ENCODE results near the gene LRFN4. TPM values are rescaled to one million over a fixed set of nuclear protein-coding genes. Genes with fewer than 3 reads are reported as not detected.

LRFN4 gene
- total RNA-seq, 1 donor from 2014 or later = 51.9 TPM

DNA sequence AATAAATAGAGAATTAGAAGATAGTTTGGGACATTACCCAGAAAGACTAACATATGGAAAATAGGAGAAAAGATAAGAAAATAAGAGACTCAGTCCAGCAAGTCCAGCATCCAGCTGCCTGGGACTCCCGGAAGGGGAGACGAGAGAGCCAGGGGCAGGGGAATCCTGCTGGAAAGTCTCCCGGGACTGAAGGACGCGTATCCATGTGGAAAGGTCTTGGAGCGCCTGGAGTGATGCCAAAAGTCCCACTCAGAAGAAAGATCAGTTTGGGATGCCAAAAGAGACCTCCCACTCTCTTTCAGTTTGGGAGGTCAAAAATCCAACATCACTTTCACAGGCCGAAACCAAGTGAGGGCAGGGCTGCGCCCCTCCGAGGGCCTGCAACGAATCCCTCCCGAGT lies 30.7 kb downstream of the LRFN4 start:
- Mint-ChIP-seq H3K27ac (no peak overlapping the region), H3K4me1 (peaks cover 8% of the 10 kb centered on the region), H3K4me3 (no peak overlapping the region)

GRCh38 chr11:66888282-66888681 lies 31.4 kb downstream of the LRFN4 start:
- H3K27me3 Mint-ChIP-seq = peaks cover 1% of the 10 kb centered on the region
- H3K4me3 Mint-ChIP-seq = no peak overlapping the region
- DNase-seq = no peak
- H3K36me3 Mint-ChIP-seq (ENCODE audit: low read depth) = no peaks in the 10 kb centered on the region
- peaks cover 10% of the 10 kb centered on the region for H3K4me1 Mint-ChIP-seq
- no peaks in the 10 kb centered on the region for H3K9me3 Mint-ChIP-seq
- H3K27ac Mint-ChIP-seq = no peak overlapping the region
- intact Hi-C loops (cut with micrococcal nuclease) = loop anchor here (10.0 kb wide), 1 partner anchor 87 kb away; the partner anchor contains the start of gene C11orf86

More for the DNA sequence above, 30.7 kb downstream of the LRFN4 start:
- Mint-ChIP-seq H3K27me3 (no peaks in the 10 kb centered on the region), H3K36me3 (ENCODE audit: low read depth) (no peaks in the 10 kb centered on the region), H3K9me3 (no peaks in the 10 kb centered on the region)
- no peak for DNase-seq
- intact Hi-C loops (cut with micrococcal nuclease) = loop anchor here (10.0 kb wide), 1 partner anchor 87 kb away; the partner anchor contains the start of gene C11orf86

- H3K36me3 Mint-ChIP-seq (ENCODE audit: low read depth) = no peaks in the 10 kb centered on the region
- H3K4me1 Mint-ChIP-seq = peaks cover 10% of the 10 kb centered on the region
- no peaks in the 10 kb centered on the region for H3K9me3 Mint-ChIP-seq
- H3K27me3 Mint-ChIP-seq = peaks cover 8% of the 10 kb centered on the region
- H3K27ac Mint-ChIP-seq = no peak overlapping the region
- intact Hi-C loops (cut with micrococcal nuclease) = loop anchor here (10.0 kb wide), 1 partner anchor 85 kb away; the partner anchor contains the start of gene C11orf86
- H3K4me3 Mint-ChIP-seq = no peak overlapping the region
- no peak for DNase-seq
These were observed 33.1 kb downstream of the LRFN4 start for GRCh38 chr11:66889960-66890359.

DNA sequence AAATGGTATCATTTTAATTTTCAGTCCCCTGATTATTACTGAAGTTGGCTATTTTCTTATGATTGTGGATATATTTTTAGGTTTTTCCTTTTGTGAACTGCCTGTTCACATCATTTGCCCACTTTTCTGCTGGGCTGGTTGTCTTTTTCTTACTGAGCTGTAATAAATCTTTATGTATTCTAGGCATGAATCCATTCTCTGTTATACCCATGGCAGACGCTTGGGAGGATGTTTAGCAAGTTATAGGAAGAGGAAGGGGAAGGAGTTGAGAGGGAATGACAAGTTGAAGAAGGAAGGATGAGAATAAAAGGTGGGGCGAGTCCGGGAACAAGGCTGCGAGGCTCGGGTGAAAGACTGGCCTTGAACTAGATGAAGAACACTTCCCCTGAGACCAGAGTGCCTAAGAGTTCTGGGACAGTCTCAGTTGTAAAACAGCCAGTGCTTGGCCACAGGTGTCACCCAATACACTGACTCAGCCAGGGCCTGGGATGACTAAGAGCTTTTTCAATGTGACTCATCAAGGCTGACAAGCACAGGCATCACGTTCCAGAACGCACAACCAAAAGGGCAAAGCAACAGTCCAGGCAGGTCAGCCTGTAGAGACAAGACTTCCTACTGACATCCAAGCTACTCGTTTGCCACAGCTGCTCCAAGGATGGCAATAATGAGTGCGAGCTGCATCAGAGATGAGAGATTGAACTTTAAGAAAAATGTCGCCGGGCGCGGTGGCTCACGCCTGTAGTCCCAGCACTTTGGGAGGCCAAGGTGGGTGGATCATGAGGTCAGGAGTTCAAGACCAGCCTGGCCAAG lies 35.2 kb downstream of the LRFN4 start:
- intact Hi-C loops (cut with micrococcal nuclease) = no loop called here
- peak overlapping the region; percentile 1 for H3K27ac Mint-ChIP-seq
- peaks cover 10% of the 10 kb centered on the region for H3K4me1 Mint-ChIP-seq
- no peaks in the 10 kb centered on the region for H3K36me3 Mint-ChIP-seq (ENCODE audit: low read depth)
- H3K27me3 Mint-ChIP-seq = peaks cover 17% of the 10 kb centered on the region
- H3K4me3 Mint-ChIP-seq = no peak overlapping the region
- peak; percentile 74 for DNase-seq
- no peaks in the 10 kb centered on the region for H3K9me3 Mint-ChIP-seq

GRCh38 chr11:66892911-66893310 lies 36.0 kb downstream of the LRFN4 start:
- H3K27me3 Mint-ChIP-seq = peaks cover 17% of the 10 kb centered on the region
- no peak overlapping the region for H3K4me3 Mint-ChIP-seq
- intact Hi-C loops (cut with micrococcal nuclease) = no loop called here
- no peak for DNase-seq
- H3K4me1 Mint-ChIP-seq = peaks cover 10% of the 10 kb centered on the region
- no peaks in the 10 kb centered on the region for H3K36me3 Mint-ChIP-seq (ENCODE audit: low read depth)
- peak overlapping the region; percentile 37 for H3K27ac Mint-ChIP-seq
- H3K9me3 Mint-ChIP-seq = no peaks in the 10 kb centered on the region

GRCh38 chr11:66894141-66894540 lies 37.3 kb downstream of the LRFN4 start:
- intact Hi-C loops (cut with micrococcal nuclease) = no loop called here
- Mint-ChIP-seq H3K4me1 (peaks cover 10% of the 10 kb centered on the region), H3K36me3 (ENCODE audit: low read depth) (no peaks in the 10 kb centered on the region), H3K27me3 (peaks cover 17% of the 10 kb centered on the region), H3K9me3 (no peaks in the 10 kb centered on the region), H3K27ac (no peak overlapping the region), H3K4me3 (no peak overlapping the region)
- DNase-seq = no peak

- Mint-ChIP-seq H3K27ac (no peak overlapping the region), H3K9me3 (no peaks in the 10 kb centered on the region), H3K4me1 (no peaks in the 10 kb centered on the region), H3K27me3 (peaks cover 2% of the 10 kb centered on the region), H3K4me3 (no peak overlapping the region), H3K36me3 (ENCODE audit: low read depth) (no peaks in the 10 kb centered on the region)
- intact Hi-C loops (cut with micrococcal nuclease) = no loop called here
- no peak for DNase-seq
These were observed 45.1 kb downstream of the LRFN4 start for GRCh38 chr11:66901964-66902390.

DNA sequence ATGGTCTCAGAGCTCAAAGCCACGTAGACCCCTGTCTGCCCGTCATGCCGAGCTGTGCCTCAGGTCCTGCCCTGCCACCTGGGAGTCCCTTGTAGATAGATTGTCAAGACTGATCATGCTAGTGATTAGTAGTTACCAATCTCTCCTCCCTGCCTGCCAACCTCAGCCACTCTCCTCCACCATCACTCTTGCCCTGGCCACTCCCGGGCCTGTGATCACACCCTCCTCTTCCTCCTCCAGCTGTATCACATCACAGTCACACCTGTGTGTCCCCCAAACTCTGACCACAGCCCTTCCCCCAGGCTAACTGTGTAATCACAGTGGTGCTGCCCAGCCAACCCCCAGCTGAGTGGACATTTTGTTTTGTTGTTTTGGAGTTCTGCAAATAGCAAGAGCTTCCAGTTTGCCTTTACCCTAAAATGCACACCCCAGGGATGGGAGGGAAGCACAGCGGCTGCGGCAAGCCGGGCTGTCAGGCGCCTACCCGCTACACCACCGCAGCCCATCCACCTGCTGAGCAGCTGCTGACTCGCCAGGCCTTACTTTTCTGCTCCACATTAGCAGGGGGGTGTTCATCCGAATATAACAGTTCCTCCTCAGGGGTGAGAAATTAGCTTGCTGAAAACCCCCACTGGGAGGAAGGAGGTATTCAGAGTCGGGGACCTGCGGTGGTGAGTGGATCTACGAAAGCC lies 45.8 kb downstream of the LRFN4 start:
- Mint-ChIP-seq H3K4me1 (no peaks in the 10 kb centered on the region), H3K4me3 (no peak overlapping the region), H3K27ac (no peak overlapping the region), H3K9me3 (no peaks in the 10 kb centered on the region), H3K36me3 (ENCODE audit: low read depth) (no peaks in the 10 kb centered on the region), H3K27me3 (peaks cover 2% of the 10 kb centered on the region)
- DNase-seq = no peak
- intact Hi-C loops (cut with micrococcal nuclease) = no loop called here

- Mint-ChIP-seq H3K4me1 (no peaks in the 10 kb centered on the region), H3K36me3 (ENCODE audit: low read depth) (no peaks in the 10 kb centered on the region), H3K9me3 (no peaks in the 10 kb centered on the region), H3K27ac (no peak overlapping the region), H3K27me3 (peaks cover 2% of the 10 kb centered on the region), H3K4me3 (no peak overlapping the region)
- intact Hi-C loops (cut with micrococcal nuclease) = no loop called here
- DNase-seq = no peak
These were observed 47.2 kb downstream of the LRFN4 start for GRCh38 chr11:66904055-66904454.

- Mint-ChIP-seq H3K36me3 (ENCODE audit: low read depth) (no peaks in the 10 kb centered on the region), H3K27me3 (peaks cover 2% of the 10 kb centered on the region), H3K4me1 (no peaks in the 10 kb centered on the region), H3K9me3 (no peaks in the 10 kb centered on the region), H3K27ac (no peak overlapping the region), H3K4me3 (no peak overlapping the region)
- intact Hi-C loops (cut with micrococcal nuclease) = no loop called here
- DNase-seq = no peak
These were observed 47.7 kb downstream of the LRFN4 start for GRCh38 chr11:66904561-66904960.

DNA sequence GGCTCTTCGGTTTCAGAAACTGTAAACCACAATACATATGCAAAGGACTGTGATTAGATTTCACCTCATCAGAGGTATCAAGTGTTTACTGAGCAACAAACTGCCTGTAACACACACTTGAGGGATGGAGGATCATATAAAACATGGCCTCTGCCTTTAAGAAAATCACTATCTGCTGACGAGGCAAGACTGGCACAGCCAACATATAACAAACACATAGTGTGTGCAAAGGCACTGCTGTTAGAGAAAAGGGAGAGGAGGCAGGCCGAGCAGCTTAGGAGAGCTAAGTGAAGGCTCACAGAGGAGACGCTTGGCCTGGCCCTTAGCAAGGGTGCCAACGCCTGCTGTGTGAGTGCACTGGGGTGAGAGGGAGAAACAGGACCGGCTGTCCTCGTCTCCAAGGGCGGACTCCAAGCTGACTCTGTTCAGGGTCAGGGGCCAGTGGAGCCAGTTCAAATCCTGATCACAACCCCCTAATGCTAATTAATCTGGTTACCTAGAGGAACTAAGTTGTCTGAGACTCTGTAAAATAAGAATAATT lies 48.2 kb downstream of the LRFN4 start:
- Mint-ChIP-seq H3K4me3 (no peak overlapping the region), H3K36me3 (ENCODE audit: low read depth) (no peaks in the 10 kb centered on the region), H3K27ac (no peak overlapping the region), H3K9me3 (no peaks in the 10 kb centered on the region), H3K4me1 (no peaks in the 10 kb centered on the region), H3K27me3 (peaks cover 2% of the 10 kb centered on the region)
- intact Hi-C loops (cut with micrococcal nuclease) = no loop called here
- DNase-seq = no peak

DNA sequence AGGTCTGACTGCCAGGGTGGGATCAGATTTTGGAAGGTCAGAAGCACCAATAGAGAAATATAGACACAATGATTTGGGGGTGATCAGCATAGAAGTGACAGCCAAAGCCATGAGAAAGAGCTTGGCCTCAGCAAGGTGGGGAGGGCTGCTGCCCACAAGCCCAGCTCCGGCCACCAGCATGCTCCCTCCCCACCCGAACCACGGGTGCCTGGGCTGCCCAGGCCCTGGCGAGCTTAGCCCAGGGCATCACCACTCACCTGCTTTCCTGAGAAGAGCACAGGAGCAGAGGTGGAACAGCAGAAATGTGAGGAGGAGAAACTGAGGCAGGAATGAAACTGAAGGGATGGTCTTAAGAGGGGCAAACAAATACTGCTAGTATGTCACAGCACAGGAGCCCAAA lies 48.8 kb downstream of the LRFN4 start:
- Mint-ChIP-seq H3K36me3 (ENCODE audit: low read depth) (no peaks in the 10 kb centered on the region), H3K27ac (no peak overlapping the region), H3K4me1 (no peaks in the 10 kb centered on the region), H3K4me3 (no peak overlapping the region), H3K9me3 (no peaks in the 10 kb centered on the region), H3K27me3 (peaks cover 2% of the 10 kb centered on the region)
- intact Hi-C loops (cut with micrococcal nuclease) = no loop called here
- no peak for DNase-seq

DNA sequence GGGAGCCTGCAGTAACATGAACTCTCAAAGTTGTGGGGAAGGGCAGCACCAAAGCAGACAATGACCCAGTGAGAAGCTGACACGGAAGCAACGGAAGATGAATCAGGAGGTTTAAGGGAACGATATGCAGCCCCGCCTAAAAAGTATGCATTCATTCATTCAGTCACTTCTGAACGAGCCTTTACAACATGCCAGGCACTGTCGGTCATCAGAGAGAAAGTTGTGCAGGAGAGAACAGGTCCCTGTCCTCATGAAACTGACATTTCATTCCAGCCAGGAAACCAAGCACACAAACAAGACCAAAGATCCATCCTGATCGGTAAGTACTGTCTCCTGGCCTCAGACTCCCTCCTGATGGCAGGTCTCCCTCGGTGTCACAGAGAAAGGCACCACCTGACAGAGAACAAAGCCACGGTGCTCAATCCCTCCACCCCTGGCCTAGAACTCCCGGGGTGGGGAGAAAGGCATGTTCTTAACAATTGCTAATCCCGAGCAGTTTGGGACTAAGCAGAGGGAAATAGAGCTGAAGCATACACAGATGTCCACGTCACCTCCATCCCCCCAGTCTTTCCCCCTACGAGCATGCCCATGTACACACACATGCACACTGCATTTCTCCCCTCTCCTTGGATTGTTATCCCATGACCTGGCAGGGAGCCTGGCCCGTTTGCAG lies 49.3 kb downstream of the LRFN4 start:
- Mint-ChIP-seq H3K9me3 (no peaks in the 10 kb centered on the region), H3K4me3 (no peak overlapping the region), H3K4me1 (no peaks in the 10 kb centered on the region), H3K36me3 (ENCODE audit: low read depth) (no peaks in the 10 kb centered on the region), H3K27me3 (peaks cover 2% of the 10 kb centered on the region), H3K27ac (no peak overlapping the region)
- DNase-seq = no peak
- intact Hi-C loops (cut with micrococcal nuclease) = no loop called here
